GM23338 (cell line): ENCODE results near the gene CSF1R. TPM values are rescaled to one million over a fixed set of nuclear protein-coding genes. Genes with fewer than 3 reads are reported as not detected.

ENCODE experiments used
- ATAC-seq: fragments of 200-7000 bp; cut with Tn5 transposase; 3 replicates; pipeline ENCODE4 v1.9.1; 2020
- DNase-seq: peaks from one replicate; pipeline ENCODE4 v3.0.0-alpha.2; 2015; ENCODE audit warnings: low spot score
- H2AFZ ChIP-seq: fragments of 200-600 bp; sonication (generic); 2 replicates; pipeline ENCODE4 v1.8.0; 2016; ENCODE audit warnings: antibody characterized with exemption, mild to moderate bottlenecking, moderate library complexity
- H3F3A ChIP-seq: fragments of 200-600 bp; sonication (generic); replicated peaks from 2 replicates; pipeline ENCODE4 v1.8.0; 2017; ENCODE audit warnings: antibody characterized with exemption, mixed run types, low read depth
- H3K27ac ChIP-seq: fragments of 200-600 bp; sonication (generic); 2 replicates; pipeline ENCODE4 v1.6.1; 2016; ENCODE audit warnings: low read depth
- H3K27me3 ChIP-seq: fragments of 200-600 bp; sonication (generic); 2 replicates; pipeline ENCODE4 v1.8.0; 2016; ENCODE audit warnings: mild to moderate bottlenecking, mixed run types, moderate library complexity; ENCODE audit not compliant: insufficient read depth
- H3K36me3 ChIP-seq: fragments of 200-600 bp; sonication (generic); 2 replicates; pipeline ENCODE4 v1.8.0; 2016; ENCODE audit warnings: mild to moderate bottlenecking; ENCODE audit not compliant: insufficient read depth
- H3K4me1 ChIP-seq: fragments of 200-600 bp; sonication (generic); 2 replicates; pipeline ENCODE4 v1.8.0; 2016; ENCODE audit warnings: mild to moderate bottlenecking, moderate library complexity; ENCODE audit not compliant: insufficient read depth
- H3K4me2 ChIP-seq: fragments of 200-600 bp; sonication (generic); 2 replicates; pipeline ENCODE4 v1.7.1; 2017; ENCODE audit warnings: mixed run types
- H3K4me3 ChIP-seq: fragments of 200-600 bp; sonication (generic); 2 replicates; pipeline ENCODE4 v1.6.1; 2016; ENCODE audit warnings: mixed run types
- H3K79me2 ChIP-seq: fragments of 200-600 bp; sonication (generic); replicated peaks from 2 replicates; pipeline ENCODE4 v1.8.0; 2017; ENCODE audit warnings: mild to moderate bottlenecking; ENCODE audit not compliant: insufficient read depth
- H3K9me2 ChIP-seq: fragments of 200-600 bp; sonication (generic); 2 replicates; pipeline ENCODE4 v1.8.0; 2017; ENCODE audit not compliant: insufficient read depth
- H4K20me1 ChIP-seq: fragments of 200-600 bp; sonication (generic); replicated peaks from 2 replicates; pipeline ENCODE4 v1.8.0; 2017; ENCODE audit warnings: mild to moderate bottlenecking; ENCODE audit not compliant: insufficient read depth
- H3K27ac Mint-ChIP-seq: 2 replicates; pipeline ENCODE4 v1.8.0; 2020; ENCODE audit warnings: inconsistent platforms, mild to moderate bottlenecking, moderate library complexity, mixed read lengths
- H3K27me3 Mint-ChIP-seq: 3 replicates; pipeline ENCODE4 v1.8.0; 2022; ENCODE audit warnings: low read depth, mild to moderate bottlenecking, moderate library complexity, mixed read lengths, inconsistent platforms; ENCODE audit not compliant: insufficient read depth, poor library complexity
- H3K36me3 Mint-ChIP-seq: 3 replicates; pipeline ENCODE4 v1.8.0; 2021; ENCODE audit warnings: low read depth, mild to moderate bottlenecking, inconsistent platforms, moderate library complexity, mixed read lengths
- H3K4me1 Mint-ChIP-seq: 3 replicates; pipeline ENCODE4 v1.8.0; 2020; ENCODE audit warnings: mild to moderate bottlenecking, inconsistent platforms, mixed read lengths
- H3K4me3 Mint-ChIP-seq: 3 replicates; pipeline ENCODE4 v1.8.0; 2021; ENCODE audit warnings: moderate library complexity, mild to moderate bottlenecking, inconsistent platforms, mixed read lengths
- H3K9me3 Mint-ChIP-seq: 3 replicates; pipeline ENCODE4 v1.8.0; 2020; ENCODE audit warnings: moderate library complexity, mild to moderate bottlenecking, inconsistent platforms, mixed read lengths
- EZH2 ChIP-seq: fragments of 200-600 bp; sonication (generic); IDR thresholded peaks from one replicate; pipeline ENCODE4 v1.8.0; 2017; ENCODE audit warnings: antibody characterized with exemption, mild to moderate bottlenecking, low read depth; ENCODE audit not compliant: unreplicated experiment
- EZH2phosphoT487 ChIP-seq: fragments of 200-600 bp; sonication (generic); IDR thresholded peaks from one replicate; pipeline ENCODE4 v1.8.1; 2018; ENCODE audit warnings: antibody characterized with exemption; ENCODE audit not compliant: unreplicated experiment
- JUNB ChIP-seq: IDR thresholded peaks from one replicate; pipeline ENCODE4 v1.6.1; 2016; ENCODE audit warnings: antibody characterized with exemption; ENCODE audit not compliant: unreplicated experiment
- ZNF114 ChIP-seq: fragments of 250-450 bp; sonication (Bioruptor Pico); IDR thresholded peaks from 2 replicates; pipeline ENCODE4 v1.5.0; 2020; ENCODE audit warnings: mild to moderate bottlenecking, moderate library complexity
- ZNF331 ChIP-seq: fragments of 250-450 bp; sonication (Bioruptor Pico); IDR thresholded peaks from 2 replicates; pipeline ENCODE4 v1.5.0; 2020; ENCODE audit warnings: low read depth, mild to moderate bottlenecking, moderate library complexity
- polyA plus RNA-seq: library from polyadenylated mRNA; unstranded; fragments of >200 nt; fragmentation: Nextera tagmentation; extraction: Ambion mirVana; gene quantifications from 2 replicates; pipeline ENCODE4 v1.2.1, GENCODE V29; 2016
- total RNA-seq: library from RNA; depleted of rRNA; stranded (reverse); fragments of >200 nt; shearing (Covaris generic); gene quantifications from 2 replicates; pipeline ENCODE4 v1.2.3, GENCODE V29; 2014
- TF ChIP-seq, protein P1 (sequence below), 2 experiments: fragments of 200-600 bp in 1 of 2; sonication (generic) in 1 of 2; conservative IDR thresholded peaks; 2 replicates each; pipeline versions ENCODE4 v1.5.1 to v1.6.1; 2016 to 2017; ENCODE audit warnings: antibody characterized with exemption in 2 of 2, low read depth in 2 of 2, mild to moderate bottlenecking in 2 of 2, moderate library complexity in 1 of 2
- TF ChIP-seq, protein P2 (sequence below): IDR thresholded peaks from 2 replicates; pipeline ENCODE4 v1.6.1; 2016; ENCODE audit warnings: antibody characterized with exemption

The CSF1R gene
- total and polyA plus RNA-seq, 2 experiments from 2014 or later = 0.21 TPM; not detected in 1

DNA sequence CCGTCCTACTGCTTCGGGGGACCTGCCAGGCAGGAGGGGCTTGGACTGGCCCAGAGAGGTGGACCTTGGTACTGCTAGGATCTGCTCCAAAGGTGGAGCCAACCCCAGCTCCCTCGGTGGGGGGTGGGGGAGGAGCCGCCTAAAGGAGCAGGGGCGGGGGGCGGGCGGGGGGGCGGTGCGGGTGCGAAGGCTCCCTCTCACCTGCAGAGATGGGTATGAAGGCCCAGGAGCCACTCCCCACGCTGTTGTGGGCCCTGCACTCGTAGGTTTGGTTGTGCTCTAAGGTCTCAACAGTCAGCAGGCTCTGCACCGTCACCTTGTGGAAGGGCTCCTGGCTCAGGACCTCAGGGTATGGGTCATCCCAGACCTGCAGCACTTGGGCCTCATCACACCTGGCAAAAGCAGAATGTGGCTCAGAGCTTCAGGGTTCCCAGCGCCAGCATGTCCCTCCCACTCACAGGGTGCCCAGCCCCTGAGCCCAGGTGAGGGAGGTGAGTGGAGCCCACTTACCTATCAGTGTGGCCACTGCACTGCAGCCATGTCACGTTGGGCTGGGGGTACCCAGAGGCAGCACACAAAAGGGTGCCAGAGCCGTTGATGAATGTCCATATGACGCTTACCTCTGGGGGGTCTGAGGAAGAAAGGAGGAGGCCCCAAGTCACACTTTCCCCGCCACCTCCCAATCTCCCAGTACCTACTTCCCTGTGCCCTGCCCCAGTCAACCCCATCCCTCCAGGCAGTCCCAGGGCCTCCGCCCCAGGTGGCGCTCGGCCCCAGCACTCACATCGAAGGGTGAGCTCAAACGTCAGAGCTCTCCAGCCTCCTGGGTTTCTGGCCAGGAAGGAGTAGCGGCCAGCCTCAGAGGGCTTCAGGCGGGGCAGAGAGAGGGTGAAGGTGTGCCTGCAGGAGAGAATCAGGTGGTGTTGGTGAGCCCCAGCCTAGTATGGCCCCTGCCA is 16.4 kb downstream of the CSF1R start:
- TF ChIP-seq, protein P1, sequence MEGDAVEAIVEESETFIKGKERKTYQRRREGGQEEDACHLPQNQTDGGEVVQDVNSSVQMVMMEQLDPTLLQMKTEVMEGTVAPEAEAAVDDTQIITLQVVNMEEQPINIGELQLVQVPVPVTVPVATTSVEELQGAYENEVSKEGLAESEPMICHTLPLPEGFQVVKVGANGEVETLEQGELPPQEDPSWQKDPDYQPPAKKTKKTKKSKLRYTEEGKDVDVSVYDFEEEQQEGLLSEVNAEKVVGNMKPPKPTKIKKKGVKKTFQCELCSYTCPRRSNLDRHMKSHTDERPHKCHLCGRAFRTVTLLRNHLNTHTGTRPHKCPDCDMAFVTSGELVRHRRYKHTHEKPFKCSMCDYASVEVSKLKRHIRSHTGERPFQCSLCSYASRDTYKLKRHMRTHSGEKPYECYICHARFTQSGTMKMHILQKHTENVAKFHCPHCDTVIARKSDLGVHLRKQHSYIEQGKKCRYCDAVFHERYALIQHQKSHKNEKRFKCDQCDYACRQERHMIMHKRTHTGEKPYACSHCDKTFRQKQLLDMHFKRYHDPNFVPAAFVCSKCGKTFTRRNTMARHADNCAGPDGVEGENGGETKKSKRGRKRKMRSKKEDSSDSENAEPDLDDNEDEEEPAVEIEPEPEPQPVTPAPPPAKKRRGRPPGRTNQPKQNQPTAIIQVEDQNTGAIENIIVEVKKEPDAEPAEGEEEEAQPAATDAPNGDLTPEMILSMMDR (conservative IDR thresholded peaks at IDR 0.05; ENCODE audit: low read depth in 2 of 2) = peak; percentile 17 to 43; a peak in 3 of 4 replicates
- TF ChIP-seq JUNB = no peak
- Histone ChIP-seq H3K9me2 (peaks cover 4% of the 10 kb centered on the region; the same call in 1 of the 2 replicates), H3K27ac (no peak overlapping the region), H3K36me3 (no peaks in the 10 kb centered on the region), H3K4me1 (no peaks in the 10 kb centered on the region), H2AFZ (peak overlapping the region; percentile 38; the same call in 1 of the 2 replicates), H3K4me3 (no peak overlapping the region), H3K79me2 (no peaks in the 10 kb centered on the region), H3K27me3 (no peaks in the 10 kb centered on the region), H4K20me1 (no peaks in the 10 kb centered on the region), H3F3A (no peaks in the 10 kb centered on the region), H3K4me2 (no peak overlapping the region)
- Mint-ChIP-seq H3K4me1 (no peaks in the 10 kb centered on the region), H3K4me3 (no peak overlapping the region), H3K27me3 (peaks cover 3% of the 10 kb centered on the region), H3K9me3 (no peaks in the 10 kb centered on the region), H3K36me3 (no peaks in the 10 kb centered on the region), H3K27ac (no peak overlapping the region)
- ATAC-seq (peak; percentile 79), DNase-seq (peak; percentile 24)

DNA sequence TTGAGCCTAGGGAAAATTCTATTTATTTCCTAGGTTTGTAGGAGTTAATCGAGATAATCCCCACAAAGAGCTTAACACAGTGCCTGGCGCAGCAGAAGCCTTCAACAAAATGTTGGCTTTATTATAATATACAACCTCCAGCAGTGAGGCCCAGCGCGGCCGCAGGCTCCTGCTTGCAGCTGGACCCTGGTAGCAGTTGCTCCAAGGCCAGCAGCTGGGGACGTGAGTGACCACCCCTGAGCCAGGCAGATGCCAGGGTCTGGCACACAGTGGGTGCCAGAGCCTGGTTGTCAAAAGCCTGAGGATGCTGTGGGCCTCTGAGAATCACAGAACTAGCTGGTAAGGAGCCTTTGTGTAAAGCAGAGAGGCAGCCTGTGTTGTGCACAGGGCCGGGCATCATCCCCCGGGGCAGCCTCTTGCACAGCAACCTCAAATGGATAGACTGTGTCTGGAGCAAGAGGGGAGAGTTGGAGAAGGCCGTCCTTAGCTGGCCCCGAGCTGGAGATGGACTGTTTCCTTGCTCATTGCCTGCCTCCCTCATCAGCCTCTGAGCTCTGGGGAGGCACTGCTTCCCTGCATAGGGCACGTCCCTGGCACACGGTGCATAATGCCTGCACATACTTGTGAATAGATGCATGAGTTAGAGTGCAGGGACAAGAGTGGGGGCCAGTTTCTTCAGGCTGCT is 17.3 kb downstream of the CSF1R start:
- H3K9me2 ChIP-seq = peaks cover 4% of the 10 kb centered on the region; the same call in 1 of the 2 replicates
- H3K4me3 ChIP-seq = no peak overlapping the region
- Mint-ChIP-seq H3K4me3 (no peak overlapping the region), H3K9me3 (no peaks in the 10 kb centered on the region), H3K4me1 (peaks cover 2% of the 10 kb centered on the region; the same call in 1 of the 3 replicates), H3K27me3 (peaks cover 3% of the 10 kb centered on the region), H3K36me3 (no peaks in the 10 kb centered on the region), H3K27ac (no peak overlapping the region)
- H3K79me2 ChIP-seq = no peaks in the 10 kb centered on the region
- no peaks in the 10 kb centered on the region for H3K4me1 ChIP-seq
- H3F3A ChIP-seq = no peaks in the 10 kb centered on the region
- H3K27me3 ChIP-seq = no peaks in the 10 kb centered on the region
- H3K36me3 ChIP-seq = no peaks in the 10 kb centered on the region
- ATAC-seq (no peak), DNase-seq (no peak)
- no peak overlapping the region for H3K27ac ChIP-seq
- no peaks in the 10 kb centered on the region for H4K20me1 ChIP-seq
- H2AFZ ChIP-seq = no peak overlapping the region
- TF ChIP-seq EZH2phosphoT487 = no peak
- TF ChIP-seq, protein P1 (conservative IDR thresholded peaks at IDR 0.05; ENCODE audit: low read depth in 2 of 2) = no peak
- no peak for TF ChIP-seq EZH2
- no peak for TF ChIP-seq ZNF114
- no peak for TF ChIP-seq ZNF331 (CRISPR knock-in tag)
- TF ChIP-seq, protein P2, sequence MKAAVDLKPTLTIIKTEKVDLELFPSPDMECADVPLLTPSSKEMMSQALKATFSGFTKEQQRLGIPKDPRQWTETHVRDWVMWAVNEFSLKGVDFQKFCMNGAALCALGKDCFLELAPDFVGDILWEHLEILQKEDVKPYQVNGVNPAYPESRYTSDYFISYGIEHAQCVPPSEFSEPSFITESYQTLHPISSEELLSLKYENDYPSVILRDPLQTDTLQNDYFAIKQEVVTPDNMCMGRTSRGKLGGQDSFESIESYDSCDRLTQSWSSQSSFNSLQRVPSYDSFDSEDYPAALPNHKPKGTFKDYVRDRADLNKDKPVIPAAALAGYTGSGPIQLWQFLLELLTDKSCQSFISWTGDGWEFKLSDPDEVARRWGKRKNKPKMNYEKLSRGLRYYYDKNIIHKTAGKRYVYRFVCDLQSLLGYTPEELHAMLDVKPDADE = no peak
- no peak overlapping the region for H3K4me2 ChIP-seq
